ENCODE results near the gene GULP1. TPM values are rescaled to one million over a fixed set of nuclear protein-coding genes. Genes with fewer than 3 reads are reported as not detected.

The GULP1 gene
- total RNA-seq, 1 experiment from 2014 or later, result 86.8 TPM

DNA sequence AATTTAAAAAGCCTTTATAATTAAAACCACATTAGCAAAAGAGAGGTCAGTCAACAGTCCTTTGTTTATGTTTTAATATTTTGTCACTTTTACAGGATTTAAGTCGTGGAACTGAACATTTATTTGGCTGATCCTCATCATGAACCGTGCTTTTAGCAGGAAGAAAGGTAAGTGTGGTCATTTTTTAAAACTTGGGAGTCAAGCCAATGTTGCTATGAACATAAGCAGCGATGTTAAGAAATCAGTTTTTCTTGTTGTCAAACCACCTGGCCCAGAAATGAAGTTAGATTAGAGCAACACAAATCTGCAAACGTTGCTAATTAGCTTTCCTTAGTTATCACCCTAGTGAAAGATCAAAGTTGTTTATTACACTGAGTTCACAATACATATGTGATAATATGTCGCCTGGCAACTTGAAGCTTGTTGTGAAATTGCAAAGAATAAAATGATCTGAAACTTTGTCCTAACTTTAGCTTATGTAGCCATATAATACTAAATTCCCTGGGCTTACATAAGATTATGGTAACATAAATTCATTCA, 186.0 kb downstream of the GULP1 start:
- CTCF ChIA-PET, result no interaction called here
- Mint-ChIP-seq H3K4me3 (ENCODE audit: low read depth, unreplicated experiment) (no peak overlapping the region), H3K4me1 (ENCODE audit: low read depth, unreplicated experiment) (peaks cover 38% of the 10 kb centered on the region), H3K9me3 (ENCODE audit: low read depth, unreplicated experiment) (no peaks in the 10 kb centered on the region), H3K27ac (ENCODE audit: unreplicated experiment) (no peak overlapping the region), H3K36me3 (ENCODE audit: insufficient read depth, unreplicated experiment) (peaks cover 9% of the 10 kb centered on the region), H3K27me3 (ENCODE audit: unreplicated experiment) (no peaks in the 10 kb centered on the region)
- intact Hi-C loops (cut with micrococcal nuclease; ENCODE audit: unreplicated experiment), result no loop called here
- BruUV-seq (replicated peaks), result no TSS peak
- TF ChIP-seq, protein P1, sequence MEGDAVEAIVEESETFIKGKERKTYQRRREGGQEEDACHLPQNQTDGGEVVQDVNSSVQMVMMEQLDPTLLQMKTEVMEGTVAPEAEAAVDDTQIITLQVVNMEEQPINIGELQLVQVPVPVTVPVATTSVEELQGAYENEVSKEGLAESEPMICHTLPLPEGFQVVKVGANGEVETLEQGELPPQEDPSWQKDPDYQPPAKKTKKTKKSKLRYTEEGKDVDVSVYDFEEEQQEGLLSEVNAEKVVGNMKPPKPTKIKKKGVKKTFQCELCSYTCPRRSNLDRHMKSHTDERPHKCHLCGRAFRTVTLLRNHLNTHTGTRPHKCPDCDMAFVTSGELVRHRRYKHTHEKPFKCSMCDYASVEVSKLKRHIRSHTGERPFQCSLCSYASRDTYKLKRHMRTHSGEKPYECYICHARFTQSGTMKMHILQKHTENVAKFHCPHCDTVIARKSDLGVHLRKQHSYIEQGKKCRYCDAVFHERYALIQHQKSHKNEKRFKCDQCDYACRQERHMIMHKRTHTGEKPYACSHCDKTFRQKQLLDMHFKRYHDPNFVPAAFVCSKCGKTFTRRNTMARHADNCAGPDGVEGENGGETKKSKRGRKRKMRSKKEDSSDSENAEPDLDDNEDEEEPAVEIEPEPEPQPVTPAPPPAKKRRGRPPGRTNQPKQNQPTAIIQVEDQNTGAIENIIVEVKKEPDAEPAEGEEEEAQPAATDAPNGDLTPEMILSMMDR (IDR thresholded peaks at IDR 0.05; ENCODE audit: unreplicated experiment), result no peak
- no peak for DNase-seq

DNA sequence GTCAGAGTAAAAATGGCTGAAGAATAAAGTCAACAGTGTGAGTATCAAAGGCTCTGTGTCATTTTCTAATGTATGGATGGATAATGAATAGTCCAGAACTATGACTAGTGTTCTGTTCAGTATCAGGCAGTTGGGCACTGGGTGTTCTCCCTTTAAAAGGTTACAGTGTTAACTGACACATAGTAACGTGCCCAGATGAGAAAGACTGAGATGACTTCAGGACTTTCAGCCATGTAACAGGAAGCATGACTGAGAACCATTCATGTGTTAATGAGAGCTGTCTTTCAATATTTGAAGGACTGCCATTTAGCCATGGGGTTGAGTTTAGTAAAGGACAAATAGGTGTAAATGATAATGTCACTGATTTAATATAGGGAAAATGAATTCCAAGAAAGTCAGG, 187.1 kb downstream of the GULP1 start:
- peaks cover 27% of the 10 kb centered on the region for H3K4me1 Mint-ChIP-seq (ENCODE audit: low read depth, unreplicated experiment)
- H3K27ac Mint-ChIP-seq (ENCODE audit: unreplicated experiment), result peak overlapping the region; percentile 57
- TF ChIP-seq, protein P1 (IDR thresholded peaks at IDR 0.05; ENCODE audit: unreplicated experiment), result no peak
- H3K36me3 Mint-ChIP-seq (ENCODE audit: insufficient read depth, unreplicated experiment), result peaks cover 9% of the 10 kb centered on the region
- H3K27me3 Mint-ChIP-seq (ENCODE audit: unreplicated experiment), result no peaks in the 10 kb centered on the region
- no peaks in the 10 kb centered on the region for H3K9me3 Mint-ChIP-seq (ENCODE audit: low read depth, unreplicated experiment)
- no peak overlapping the region for H3K4me3 Mint-ChIP-seq (ENCODE audit: low read depth, unreplicated experiment)
- no peak for DNase-seq
- CTCF ChIA-PET, result no interaction called here
- intact Hi-C loops (cut with micrococcal nuclease; ENCODE audit: unreplicated experiment), result no loop called here
- BruUV-seq (replicated peaks), result no TSS peak

DNA sequence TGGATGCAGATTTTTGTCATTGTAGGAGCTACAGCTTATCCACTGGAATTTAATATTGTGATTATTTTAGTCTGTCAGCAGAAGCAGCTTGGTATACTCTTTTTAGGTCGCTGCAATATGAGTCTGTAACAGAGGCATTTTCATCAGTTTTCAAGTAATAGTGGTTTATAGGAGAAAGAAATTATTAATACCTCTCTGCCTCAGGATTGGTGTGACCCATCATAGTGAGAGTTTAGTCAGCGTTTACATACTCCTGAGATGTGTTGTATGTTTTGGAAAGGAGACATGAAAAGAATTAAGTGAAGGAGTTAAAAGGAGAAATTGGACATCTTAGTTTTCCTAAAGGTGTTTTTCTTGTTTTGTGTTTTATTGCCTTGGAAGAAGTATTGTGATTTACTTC, 189.8 kb downstream of the GULP1 start:
- Mint-ChIP-seq H3K4me3 (ENCODE audit: low read depth, unreplicated experiment) (no peak overlapping the region), H3K9me3 (ENCODE audit: low read depth, unreplicated experiment) (no peaks in the 10 kb centered on the region), H3K4me1 (ENCODE audit: low read depth, unreplicated experiment) (peaks cover 9% of the 10 kb centered on the region), H3K27ac (ENCODE audit: unreplicated experiment) (no peak overlapping the region), H3K36me3 (ENCODE audit: insufficient read depth, unreplicated experiment) (peaks cover 5% of the 10 kb centered on the region), H3K27me3 (ENCODE audit: unreplicated experiment) (no peaks in the 10 kb centered on the region)
- intact Hi-C loops (cut with micrococcal nuclease; ENCODE audit: unreplicated experiment), result no loop called here
- TF ChIP-seq, protein P1 (IDR thresholded peaks at IDR 0.05; ENCODE audit: unreplicated experiment), result no peak
- CTCF ChIA-PET, result no interaction called here
- BruUV-seq (replicated peaks), result no TSS peak
- no peak for DNase-seq

DNA sequence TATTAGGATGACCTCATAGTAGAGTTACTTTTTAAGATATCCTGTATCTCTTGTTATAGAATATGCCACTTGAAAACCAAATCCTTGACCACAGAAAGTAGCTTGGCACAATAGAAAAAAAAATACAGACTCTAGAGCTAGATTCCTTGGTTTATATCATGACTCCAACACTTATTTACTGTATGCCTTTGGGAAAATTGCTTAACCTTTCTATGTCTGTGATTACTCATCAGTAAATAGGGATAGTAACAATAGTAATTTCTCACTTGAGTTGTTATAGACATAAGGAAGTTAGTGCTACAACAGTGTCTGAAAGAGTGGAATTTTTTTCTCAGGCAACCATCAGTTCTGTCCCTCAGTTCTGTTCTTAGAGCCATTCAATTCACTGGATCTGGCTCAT, 193.8 kb downstream of the GULP1 start:
- H3K4me1 Mint-ChIP-seq (ENCODE audit: low read depth, unreplicated experiment), result no peaks in the 10 kb centered on the region
- H3K4me3 Mint-ChIP-seq (ENCODE audit: low read depth, unreplicated experiment), result no peak overlapping the region
- no peak overlapping the region for H3K27ac Mint-ChIP-seq (ENCODE audit: unreplicated experiment)
- H3K9me3 Mint-ChIP-seq (ENCODE audit: low read depth, unreplicated experiment), result no peaks in the 10 kb centered on the region
- intact Hi-C loops (cut with micrococcal nuclease; ENCODE audit: unreplicated experiment), result no loop called here
- TF ChIP-seq, protein P1 (IDR thresholded peaks at IDR 0.05; ENCODE audit: unreplicated experiment), result no peak
- CTCF ChIA-PET, result no interaction called here
- H3K36me3 Mint-ChIP-seq (ENCODE audit: insufficient read depth, unreplicated experiment), result no peaks in the 10 kb centered on the region
- no peaks in the 10 kb centered on the region for H3K27me3 Mint-ChIP-seq (ENCODE audit: unreplicated experiment)
- no peak for DNase-seq
- BruUV-seq (replicated peaks), result no TSS peak
